K562 (cell line): ENCODE data around the gene DGKZ. TPM values are rescaled to one million over a fixed set of nuclear protein-coding genes. Genes with fewer than 3 reads are reported as not detected.

Source experiments
- ATAC-seq: fragments of 200-7000 bp; cut with Tn5 transposase; 3 replicates; pipeline ENCODE4 v1.9.1; 2020; ENCODE audit warnings: moderate library complexity
- BruUV-seq: library from RNA; stranded (reverse); fragments of 400-500 nt; replicated peaks from 2 replicates; lab custom pipeline; 2021; lab: Mats Ljungman, UMichigan
- CTCF ChIA-PET: fragments of 300-600 bp; formaldehyde crosslinking; extraction: SDS; loops from one replicate; lab custom pipeline; 2021; ENCODE audit warnings: low intra/inter-chr PET ratio; lab: Yijun Ruan, JAX
- POLR2A ChIA-PET: fragments of 300-600, 350-650 bp; sonication (Branson Sonifier 250); formaldehyde crosslinking; extraction: SDS; loops from one replicate; lab custom pipeline; 2021; ENCODE audit warnings: antibody characterized with exemption, inconsistent platforms; lab: Yijun Ruan, JAX
- DNase-seq, 4 experiments: peaks; one replicate each; pipeline versions ENCODE4 v3.0.0 to v3.0.0-alpha.2; 2011 to 2018; ENCODE audit warnings: low spot score in 3 of 4, mixed read lengths in 3 of 4; ENCODE audit errors: extremely low read depth in 1 of 4
- FAIRE-seq: peaks from 2 replicates; lab custom pipeline; 2011; peaks lifted over from hg19 to GRCh38; lab: Jason Lieb, UNC
- H2AFZ ChIP-seq: 2 replicates; pipeline ENCODE4 v1.6.0; 2011; ENCODE audit warnings: low read depth, low read length, control low read depth, inconsistent platforms
- H3K27ac ChIP-seq: fragments of 200-600 bp; 3 replicates; pipeline ENCODE4 v1.8.0; 2011; ENCODE audit warnings: low read depth, mild to moderate bottlenecking, control low read depth, inconsistent platforms, low read length, moderate library complexity, mixed read lengths; ENCODE audit errors: extremely low read depth
- H3K27me3 ChIP-seq, 2 experiments: fragments of 300-600 bp in 1 of 2; 2 replicates in 1 of 2; 3 replicates in 1 of 2; pipeline versions ENCODE4 v1.6.0 to v1.8.0; 2011; ENCODE audit warnings: inconsistent platforms in 2 of 2, low read length in 2 of 2, mild to moderate bottlenecking in 1 of 2, mixed read lengths in 1 of 2, moderate library complexity in 1 of 2; ENCODE audit not compliant: control insufficient read depth in 2 of 2, insufficient read depth in 2 of 2
- H3K36me3 ChIP-seq: fragments of 300-600 bp; 3 replicates; pipeline ENCODE4 v1.8.0; 2011; ENCODE audit warnings: mild to moderate bottlenecking, low read length, inconsistent platforms; ENCODE audit not compliant: control insufficient read depth, insufficient read depth
- H3K4me1 ChIP-seq, 2 experiments: fragments of 200-600 bp in 1 of 2; replicated peaks in 1 of 2; 2 replicates in 1 of 2; 3 replicates in 1 of 2; pipeline versions ENCODE4 v1.5.1 to v1.8.0; 2011; ENCODE audit warnings: inconsistent platforms in 2 of 2, low read length in 2 of 2, mild to moderate bottlenecking in 1 of 2, mixed read lengths in 1 of 2, moderate library complexity in 1 of 2; ENCODE audit not compliant: control insufficient read depth in 2 of 2, insufficient read depth in 2 of 2
- H3K4me2 ChIP-seq: 2 replicates; pipeline ENCODE4 v1.6.1; 2011; ENCODE audit warnings: low read length, control low read depth, inconsistent platforms, mixed read lengths; ENCODE audit not compliant: insufficient read depth
- H3K4me3 ChIP-seq: fragments of 200-600 bp; sonication (generic), shearing (Covaris generic); 2 replicates; pipeline ENCODE4 v1.5.1; 2016; ENCODE audit warnings: control low read depth, inconsistent platforms
- H3K79me2 ChIP-seq: fragments of 200-600 bp; 3 replicates; pipeline ENCODE4 v1.8.0; 2011; ENCODE audit warnings: low read length, inconsistent platforms; ENCODE audit not compliant: control insufficient read depth, insufficient read depth
- H3K9ac ChIP-seq, 2 experiments: 2 replicates each; pipeline versions ENCODE4 v1.6.0 to v1.6.1; 2011; ENCODE audit warnings: low read depth in 2 of 2, low read length in 2 of 2, control low read depth in 1 of 2, inconsistent platforms in 1 of 2, mild to moderate bottlenecking in 1 of 2, mixed read lengths in 1 of 2; ENCODE audit not compliant: insufficient read depth in 1 of 2
- H3K9me1 ChIP-seq: one replicate; pipeline ENCODE4 v1.6.0; 2011; ENCODE audit warnings: inconsistent platforms, mild to moderate bottlenecking, low read length, moderate library complexity; ENCODE audit not compliant: control insufficient read depth, insufficient read depth
- H3K9me3 ChIP-seq: replicated peaks from 2 replicates; pipeline ENCODE4 v1.5.1; 2011; ENCODE audit warnings: low read depth, low read length, inconsistent platforms; ENCODE audit not compliant: control insufficient read depth, insufficient read depth
- H4K20me1 ChIP-seq: replicated peaks from 2 replicates; pipeline ENCODE4 v1.6.1; 2011; ENCODE audit warnings: low read length, inconsistent platforms, mixed read lengths; ENCODE audit not compliant: control insufficient read depth, insufficient read depth
- ZNF274 ChIP-seq: IDR thresholded peaks from 2 replicates; pipeline ENCODE4 v1.6.1; 2011; ENCODE audit warnings: low read depth, mild to moderate bottlenecking, low read length, moderate library complexity, borderline replicate concordance
- WGBS: fragments of 100-300 bp; shearing (Covaris generic); methylation state at CpG from one replicate; pipeline ENCODE4 v1.1.6; 2016; ENCODE audit warnings: low coverage, mixed read lengths; ENCODE audit not compliant: insufficient coverage; ENCODE audit errors: missing lambda C conversion rate; 5-methylcytosine and 5-hydroxymethylcytosine counted together
- in situ Hi-C: fragments of 300-500 bp; cut with MboI; formaldehyde crosslinking; loops from 4 replicates; pipeline ENCODE4 v1.15.0; 2018; ENCODE audit warnings: inconsistent platforms, mixed read lengths
- intact Hi-C: fragments of 100-400 bp; cut with micrococcal nuclease; formaldehyde crosslinking; loops from 2 replicates; pipeline ENCODE4 v1.14.2; 2022
- polyA plus RNA-seq, 8 experiments: library from polyadenylated mRNA; depleted of rRNA in 4 of 8; stranded (reverse) in 5 of 8; unstranded in 3 of 8; fragments of >200 nt; fragmentation: Nextera tagmentation in 2 of 8; fragmentation: Illumina TruSeq in 1 of 8; extraction: Ambion mirVana in 2 of 8; extraction: Trizol in 1 of 8; gene quantifications; 2 replicates each; pipeline versions ENCODE4 v1.2.1 to v1.2.3, GENCODE V29; 2011 to 2014; ENCODE audit warnings: inconsistent platforms in 1 of 8, missing spikeins in 1 of 8
- total RNA-seq, 7 experiments: library from RNA; depleted of rRNA in 6 of 7; stranded (reverse); fragments of >200 nt in 6 of 7; fragmentation: Illumina TruSeq in 2 of 7; extraction: Trizol in 2 of 7; gene quantifications; 2 replicates each; pipeline versions ENCODE4 v1.2.1 to v1.2.3, GENCODE V29; 2011 to 2021; ENCODE audit warnings: low replicate concordance in 1 of 7
- TF ChIP-seq, protein P1 (sequence below): sonication (generic); formaldehyde crosslinking; IDR thresholded peaks from 2 replicates; pipeline ENCODE4 v1.8.1; 2023; ENCODE audit warnings: mild to moderate bottlenecking, missing genetic modification reagents
- TF ChIP-seq, protein P2 (sequence below): fragments of 250-450 bp; sonication (Bioruptor Pico); IDR thresholded peaks from 2 replicates; pipeline ENCODE4 v1.4.0; 2020; ENCODE audit warnings: borderline replicate concordance
- TF ChIP-seq, protein P3 (sequence below), 2 experiments: fragments of 450-650 bp in 1 of 2; sonication (generic) in 1 of 2; formaldehyde crosslinking in 1 of 2; IDR thresholded peaks; 2 replicates each; pipeline versions ENCODE4 v1.7.1 to v1.9.0; 2016 to 2022; ENCODE audit warnings: inconsistent platforms in 1 of 2, mild to moderate bottlenecking in 1 of 2, missing genetic modification reagents in 1 of 2

DGKZ gene
- total and polyA plus RNA-seq, 9 of the 15 experiments (the other 6 are each of a cell fraction or from before 2014, with no cell fraction given), result 0.51 to 100 (median 44.2) TPM

DNA sequence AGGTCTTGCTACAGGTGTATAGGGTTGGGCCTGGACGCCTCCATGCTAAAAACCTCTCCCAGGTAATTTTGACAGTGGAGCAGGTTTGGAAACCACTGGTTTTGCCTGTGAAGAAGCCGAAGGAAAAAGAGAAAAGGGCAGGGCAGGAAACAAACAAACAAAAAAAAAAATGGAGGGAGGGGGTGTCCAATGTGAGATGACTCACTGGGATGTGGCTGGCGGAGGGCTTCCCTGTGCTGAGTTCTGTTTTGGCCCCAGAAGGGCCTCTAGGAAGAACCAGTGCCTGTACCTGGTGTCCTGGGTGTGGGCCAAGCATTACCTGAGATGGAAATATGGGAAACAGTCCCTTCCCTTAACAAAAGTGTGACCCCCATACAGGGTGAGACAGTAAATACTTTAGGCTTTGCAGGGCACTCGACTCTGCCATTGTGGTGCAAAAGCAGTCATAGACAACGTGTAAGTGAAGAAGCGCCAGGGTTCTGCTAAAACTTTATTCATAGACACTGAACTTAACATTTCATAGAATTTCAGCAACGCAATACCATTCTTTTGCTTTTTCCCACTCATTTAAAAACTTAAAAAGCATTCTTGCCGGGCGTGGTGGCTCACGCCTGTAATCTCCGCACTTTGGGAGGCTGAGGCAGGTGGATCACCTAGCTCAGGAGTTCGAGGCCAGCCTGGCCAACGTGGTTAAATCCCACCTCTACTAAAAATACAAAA, 9.5 kb upstream of the DGKZ start:
- DNase-seq (peak in 2 of 4 experiments; percentile 27 to 33), ATAC-seq (no peak), FAIRE-seq (no peak)
- 29% methylated on average over 12 of the region's 13 CpGs for WGBS
- no peak overlapping the region for H3K4me3 ChIP-seq
- no peaks in the 10 kb centered on the region for H3K36me3 ChIP-seq
- no peak overlapping the region for H3K27ac ChIP-seq
- peaks cover 11 to 43% of the 10 kb centered on the region in 2 experiments; a peak in 4 of 5 replicates for H3K27me3 ChIP-seq
- in situ Hi-C loops (no loop called here), intact Hi-C loops (no loop called here)
- H2AFZ ChIP-seq, result no peak overlapping the region
- H3K79me2 ChIP-seq, result no peaks in the 10 kb centered on the region
- no peaks in the 10 kb centered on the region for H3K9me3 ChIP-seq
- CTCF ChIA-PET, result no interaction called here
- H4K20me1 ChIP-seq, result no peaks in the 10 kb centered on the region
- no TSS peak for BruUV-seq
- POLR2A ChIA-PET, result interaction anchor here (1.1 kb wide), 1 partner anchor 89 kb away, joined by 3 read pairs; no protein-coding TSS in a partner anchor
- H3K9ac ChIP-seq, result no peak overlapping the region
- no peak overlapping the region for H3K4me2 ChIP-seq
- no peaks in the 10 kb centered on the region for H3K9me1 ChIP-seq
- peaks cover 16 to 33% of the 10 kb centered on the region in 2 experiments for H3K4me1 ChIP-seq
- TF ChIP-seq, protein P1, sequence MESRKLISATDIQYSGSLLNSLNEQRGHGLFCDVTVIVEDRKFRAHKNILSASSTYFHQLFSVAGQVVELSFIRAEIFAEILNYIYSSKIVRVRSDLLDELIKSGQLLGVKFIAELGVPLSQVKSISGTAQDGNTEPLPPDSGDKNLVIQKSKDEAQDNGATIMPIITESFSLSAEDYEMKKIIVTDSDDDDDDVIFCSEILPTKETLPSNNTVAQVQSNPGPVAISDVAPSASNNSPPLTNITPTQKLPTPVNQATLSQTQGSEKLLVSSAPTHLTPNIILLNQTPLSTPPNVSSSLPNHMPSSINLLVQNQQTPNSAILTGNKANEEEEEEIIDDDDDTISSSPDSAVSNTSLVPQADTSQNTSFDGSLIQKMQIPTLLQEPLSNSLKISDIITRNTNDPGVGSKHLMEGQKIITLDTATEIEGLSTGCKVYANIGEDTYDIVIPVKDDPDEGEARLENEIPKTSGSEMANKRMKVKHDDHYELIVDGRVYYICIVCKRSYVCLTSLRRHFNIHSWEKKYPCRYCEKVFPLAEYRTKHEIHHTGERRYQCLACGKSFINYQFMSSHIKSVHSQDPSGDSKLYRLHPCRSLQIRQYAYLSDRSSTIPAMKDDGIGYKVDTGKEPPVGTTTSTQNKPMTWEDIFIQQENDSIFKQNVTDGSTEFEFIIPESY (CRISPR knock-in tag), result peak; percentile 33; the same call in 1 of the 2 replicates
- TF ChIP-seq, protein P2, sequence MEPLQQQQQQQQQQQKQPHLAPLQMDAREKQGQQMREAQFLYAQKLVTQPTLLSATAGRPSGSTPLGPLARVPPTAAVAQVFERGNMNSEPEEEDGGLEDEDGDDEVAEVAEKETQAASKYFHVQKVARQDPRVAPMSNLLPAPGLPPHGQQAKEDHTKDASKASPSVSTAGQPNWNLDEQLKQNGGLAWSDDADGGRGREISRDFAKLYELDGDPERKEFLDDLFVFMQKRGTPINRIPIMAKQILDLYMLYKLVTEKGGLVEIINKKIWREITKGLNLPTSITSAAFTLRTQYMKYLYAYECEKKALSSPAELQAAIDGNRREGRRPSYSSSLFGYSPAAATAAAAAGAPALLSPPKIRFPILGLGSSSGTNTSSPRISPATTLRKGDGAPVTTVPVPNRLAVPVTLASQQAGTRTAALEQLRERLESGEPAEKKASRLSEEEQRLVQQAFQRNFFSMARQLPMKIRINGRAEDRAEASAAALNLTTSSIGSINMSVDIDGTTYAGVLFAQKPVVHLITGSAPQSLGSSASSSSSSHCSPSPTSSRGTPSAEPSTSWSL (CRISPR knock-in tag), result no peak
- TF ChIP-seq ZNF274, result no peak
- TF ChIP-seq, protein P3, sequence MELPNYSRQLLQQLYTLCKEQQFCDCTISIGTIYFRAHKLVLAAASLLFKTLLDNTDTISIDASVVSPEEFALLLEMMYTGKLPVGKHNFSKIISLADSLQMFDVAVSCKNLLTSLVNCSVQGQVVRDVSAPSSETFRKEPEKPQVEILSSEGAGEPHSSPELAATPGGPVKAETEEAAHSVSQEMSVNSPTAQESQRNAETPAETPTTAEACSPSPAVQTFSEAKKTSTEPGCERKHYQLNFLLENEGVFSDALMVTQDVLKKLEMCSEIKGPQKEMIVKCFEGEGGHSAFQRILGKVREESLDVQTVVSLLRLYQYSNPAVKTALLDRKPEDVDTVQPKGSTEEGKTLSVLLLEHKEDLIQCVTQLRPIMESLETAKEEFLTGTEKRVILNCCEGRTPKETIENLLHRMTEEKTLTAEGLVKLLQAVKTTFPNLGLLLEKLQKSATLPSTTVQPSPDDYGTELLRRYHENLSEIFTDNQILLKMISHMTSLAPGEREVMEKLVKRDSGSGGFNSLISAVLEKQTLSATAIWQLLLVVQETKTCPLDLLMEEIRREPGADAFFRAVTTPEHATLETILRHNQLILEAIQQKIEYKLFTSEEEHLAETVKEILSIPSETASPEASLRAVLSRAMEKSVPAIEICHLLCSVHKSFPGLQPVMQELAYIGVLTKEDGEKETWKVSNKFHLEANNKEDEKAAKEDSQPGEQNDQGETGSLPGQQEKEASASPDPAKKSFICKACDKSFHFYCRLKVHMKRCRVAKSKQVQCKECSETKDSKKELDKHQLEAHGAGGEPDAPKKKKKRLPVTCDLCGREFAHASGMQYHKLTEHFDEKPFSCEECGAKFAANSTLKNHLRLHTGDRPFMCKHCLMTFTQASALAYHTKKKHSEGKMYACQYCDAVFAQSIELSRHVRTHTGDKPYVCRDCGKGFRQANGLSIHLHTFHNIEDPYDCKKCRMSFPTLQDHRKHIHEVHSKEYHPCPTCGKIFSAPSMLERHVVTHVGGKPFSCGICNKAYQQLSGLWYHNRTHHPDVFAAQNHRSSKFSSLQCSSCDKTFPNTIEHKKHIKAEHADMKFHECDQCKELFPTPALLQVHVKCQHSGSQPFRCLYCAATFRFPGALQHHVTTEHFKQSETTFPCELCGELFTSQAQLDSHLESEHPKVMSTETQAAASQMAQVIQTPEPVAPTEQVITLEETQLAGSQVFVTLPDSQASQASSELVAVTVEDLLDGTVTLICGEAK (IDR thresholded peaks at IDR 0.05), result peak; percentile 81
- TF ChIP-seq, protein P3 (CRISPR knock-in tag; IDR thresholded peaks at IDR 0.05), result peak; percentile 87
